ENCODE measurements around the gene NFKBIB. TPM values are rescaled to one million over a fixed set of nuclear protein-coding genes. Genes with fewer than 3 reads are reported as not detected.
A peak's percentile ranks its signal among the peaks of the same experiment; 100 is the strongest.
"Not testable (repeated sequence)": the region's sequence is repeated elsewhere in the genome, so short reads cannot be mapped to it uniquely, and the experiment has no call there.

The NFKBIB gene
- 26.0 and 30.6 TPM in 2 replicates for total RNA-seq (2014; rRNA removed; shearing (Covaris generic))

DNA sequence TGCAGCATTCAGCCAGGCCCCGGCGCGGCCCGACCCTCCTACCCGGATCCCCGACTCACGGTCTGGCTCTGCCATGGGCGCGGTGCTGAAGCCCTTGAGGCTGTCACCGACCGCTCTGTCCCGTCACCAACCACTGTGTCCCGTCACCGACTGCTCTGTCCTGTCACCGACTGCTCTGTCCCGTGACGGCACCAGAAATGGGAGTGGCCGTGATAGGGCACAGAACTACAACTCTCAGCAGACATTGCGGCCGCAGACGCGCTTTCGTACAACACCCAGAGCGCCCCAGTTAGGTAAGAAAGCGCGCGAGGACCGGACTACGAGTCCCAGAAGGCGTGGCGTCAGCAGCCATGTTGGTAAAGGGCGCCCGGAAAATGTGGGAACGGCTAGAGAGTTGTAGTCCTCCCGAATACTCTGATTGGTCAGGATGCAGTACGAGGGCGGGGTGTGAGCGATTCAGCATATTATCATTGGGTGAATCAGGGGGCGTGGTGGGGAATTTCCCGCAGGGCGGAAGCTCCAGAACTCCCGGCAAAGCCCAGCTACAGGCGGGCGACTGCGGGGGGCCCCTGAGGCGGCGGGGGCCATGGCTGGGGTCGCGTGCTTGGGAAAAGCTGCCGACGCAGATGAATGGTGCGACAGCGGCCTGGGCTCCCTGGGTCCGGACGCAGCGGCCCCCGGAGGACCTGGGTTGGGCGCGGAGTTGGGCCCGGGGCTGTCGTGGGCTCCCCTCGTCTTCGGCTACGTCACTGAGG is at the start of gene NFKBIB, which contains the start of gene SIRT2:
NFKBIB (plus strand) TSS at position 523 of the 755 bp plus-strand sequence; CDS start at position 587, 64 bp downstream.
SIRT2 (minus strand) TSS at position 172 of the 755 bp plus-strand sequence; CDS start at position 75, 97 bp downstream.
- peak; percentile 98 for DNase-seq
- Histone ChIP-seq H3K27me3 (ENCODE audit: control insufficient read depth, insufficient read depth, low read length) (peaks cover 13% of the 10 kb centered on the region), H3K36me3 (replicated peaks; ENCODE audit: control insufficient read depth, insufficient read depth, low read length) (peaks cover 2% of the 10 kb centered on the region), H3K4me3 (ENCODE audit: insufficient read depth, low read depth, low read length) (peak within 1 kb of the TSS; percentile 77)

- Histone ChIP-seq H3K36me3 (replicated peaks; ENCODE audit: control insufficient read depth, insufficient read depth, low read length) (peaks cover 24% of the 10 kb centered on the region), H3K27me3 (ENCODE audit: control insufficient read depth, insufficient read depth, low read length) (no peaks in the 10 kb centered on the region), H3K4me3 (ENCODE audit: insufficient read depth, low read depth, low read length) (peak overlapping the region; percentile 65)
- peak; percentile 93 for DNase-seq
Observed at GRCh38 chr19:38850436-38850975, 49.3 kb upstream of the NFKBIB start.

DNA sequence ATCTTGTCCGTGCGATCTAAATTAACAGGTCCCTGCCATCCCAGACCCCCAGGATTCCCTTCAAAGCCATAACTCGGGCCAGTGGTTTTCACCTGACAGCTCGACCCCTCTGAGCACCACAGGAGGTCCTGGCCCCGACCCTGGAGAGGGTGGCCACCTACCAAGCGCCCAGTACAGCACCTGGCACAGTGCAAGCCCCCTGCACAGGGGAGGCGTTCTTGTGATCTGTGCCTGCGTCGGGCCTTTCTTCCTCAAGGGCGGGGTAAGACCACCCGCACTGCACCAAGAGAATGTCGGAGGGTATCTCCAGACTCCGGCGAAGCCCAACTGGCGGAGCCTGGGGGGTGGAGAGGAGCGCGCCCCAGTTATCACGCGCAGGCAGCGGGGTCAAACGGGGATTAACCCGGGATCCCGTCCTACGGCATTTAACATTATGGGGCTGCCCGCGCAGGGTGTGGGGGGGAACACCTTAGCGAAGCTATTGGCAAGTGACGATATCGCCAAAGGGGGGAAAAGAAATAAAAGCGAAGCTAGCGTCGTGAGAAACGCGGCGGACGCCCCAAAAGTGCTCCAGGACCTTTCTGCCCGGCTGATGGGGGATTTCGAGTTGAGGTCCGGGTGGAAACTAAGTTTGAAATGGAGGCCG is 48.7 kb upstream of the NFKBIB start:
- Histone ChIP-seq H3K27me3 (ENCODE audit: control insufficient read depth, insufficient read depth, low read length) (no peaks in the 10 kb centered on the region), H3K4me3 (ENCODE audit: insufficient read depth, low read depth, low read length) (peak overlapping the region; percentile 65), H3K36me3 (replicated peaks; ENCODE audit: control insufficient read depth, insufficient read depth, low read length) (peaks cover 18% of the 10 kb centered on the region)
- peak; percentile 49 for DNase-seq

- peaks cover 13% of the 10 kb centered on the region for H3K36me3 ChIP-seq (replicated peaks; ENCODE audit: control insufficient read depth, insufficient read depth, low read length)
- H3K4me3 ChIP-seq (ENCODE audit: insufficient read depth, low read depth, low read length): peak overlapping the region; percentile 71
- H3K27me3 ChIP-seq (ENCODE audit: control insufficient read depth, insufficient read depth, low read length): no peaks in the 10 kb centered on the region
- DNase-seq: peak; percentile 95
Observed at GRCh38 chr19:38851622-38852230, 48.0 kb upstream of the NFKBIB start.

GRCh38 chr19:38852231-38853044 is 47.3 kb upstream of the NFKBIB start:
- H3K4me3 ChIP-seq (ENCODE audit: insufficient read depth, low read depth, low read length): peak overlapping the region; percentile 71
- no peaks in the 10 kb centered on the region for H3K27me3 ChIP-seq (ENCODE audit: control insufficient read depth, insufficient read depth, low read length)
- peak; percentile 37 for DNase-seq
- H3K36me3 ChIP-seq (replicated peaks; ENCODE audit: control insufficient read depth, insufficient read depth, low read length): peaks cover 6% of the 10 kb centered on the region

DNA sequence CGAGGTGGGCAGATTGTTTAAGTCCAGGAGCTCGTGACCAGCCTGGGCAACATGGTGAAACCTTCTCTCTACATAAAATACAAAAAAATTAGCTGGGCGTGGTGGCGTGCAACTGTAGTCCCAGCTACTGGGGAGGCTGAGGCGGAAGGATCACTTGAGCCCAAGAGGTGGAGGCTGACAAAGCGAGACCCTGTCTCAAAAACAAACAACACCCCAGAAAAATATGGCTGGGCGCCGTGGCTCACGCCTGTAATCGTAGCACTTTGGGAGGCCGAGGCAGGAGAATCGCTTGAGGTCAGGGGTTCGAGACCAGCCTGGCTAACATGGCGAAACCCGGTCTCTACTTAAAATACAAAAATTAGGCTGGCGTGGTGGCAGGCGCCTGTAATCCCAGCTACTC is 46.6 kb upstream of the NFKBIB start:
- no peak overlapping the region; the same call in 1 of the 2 replicates for H3K4me3 ChIP-seq (ENCODE audit: insufficient read depth, low read depth, low read length)
- peaks cover 2% of the 10 kb centered on the region for H3K36me3 ChIP-seq (replicated peaks; ENCODE audit: control insufficient read depth, insufficient read depth, low read length)
- DNase-seq: no peak
- no peaks in the 10 kb centered on the region for H3K27me3 ChIP-seq (ENCODE audit: control insufficient read depth, insufficient read depth, low read length)

- not testable (repeated sequence) for H3K36me3 ChIP-seq (replicated peaks; ENCODE audit: control insufficient read depth, insufficient read depth, low read length); H3K27me3 ChIP-seq (ENCODE audit: control insufficient read depth, insufficient read depth, low read length); H3K4me3 ChIP-seq (ENCODE audit: insufficient read depth, low read depth, low read length); DNase-seq
Observed at GRCh38 chr19:38854961-38855360, 44.8 kb upstream of the NFKBIB start.

DNA sequence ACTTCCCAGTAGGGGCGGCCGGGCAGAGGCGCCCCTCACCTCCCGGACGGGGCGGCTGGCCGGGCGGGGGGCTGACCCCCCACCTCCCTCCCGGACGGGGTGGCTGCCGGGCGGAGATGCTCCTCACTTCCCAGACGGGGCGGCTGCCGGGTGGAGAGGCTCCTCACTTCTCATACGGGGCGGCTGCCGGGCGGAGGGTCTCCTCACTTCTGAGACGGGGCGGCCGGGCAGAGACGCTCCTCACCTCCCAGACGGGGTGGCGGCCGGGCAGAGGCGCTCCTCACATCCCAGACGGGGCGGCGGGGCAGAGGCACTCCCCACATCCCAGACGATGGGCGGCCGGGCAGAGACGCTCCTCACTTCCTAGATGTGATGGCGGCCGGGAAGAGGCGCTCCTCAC is 44.0 kb upstream of the NFKBIB start:
- H3K36me3 ChIP-seq (replicated peaks; ENCODE audit: control insufficient read depth, insufficient read depth, low read length); H3K4me3 ChIP-seq (ENCODE audit: insufficient read depth, low read depth, low read length); DNase-seq; H3K27me3 ChIP-seq (ENCODE audit: control insufficient read depth, insufficient read depth, low read length): not testable (repeated sequence)

GRCh38 chr19:38856813-38857212 is 43.0 kb upstream of the NFKBIB start:
- Histone ChIP-seq H3K36me3 (replicated peaks; ENCODE audit: control insufficient read depth, insufficient read depth, low read length) (no peaks in the 10 kb centered on the region), H3K4me3 (ENCODE audit: insufficient read depth, low read depth, low read length) (no peak overlapping the region), H3K27me3 (ENCODE audit: control insufficient read depth, insufficient read depth, low read length) (no peaks in the 10 kb centered on the region)
- no peak for DNase-seq

- DNase-seq; H3K36me3 ChIP-seq (replicated peaks; ENCODE audit: control insufficient read depth, insufficient read depth, low read length); H3K4me3 ChIP-seq (ENCODE audit: insufficient read depth, low read depth, low read length); H3K27me3 ChIP-seq (ENCODE audit: control insufficient read depth, insufficient read depth, low read length): not testable (repeated sequence)
Observed at GRCh38 chr19:38859631-38860204, 40.1 kb upstream of the NFKBIB start.

- Histone ChIP-seq H3K27me3 (ENCODE audit: control insufficient read depth, insufficient read depth, low read length) (no peaks in the 10 kb centered on the region), H3K4me3 (ENCODE audit: insufficient read depth, low read depth, low read length) (no peak overlapping the region), H3K36me3 (replicated peaks; ENCODE audit: control insufficient read depth, insufficient read depth, low read length) (no peaks in the 10 kb centered on the region)
- DNase-seq: no peak
Observed at GRCh38 chr19:38861368-38861767, 38.4 kb upstream of the NFKBIB start.

GRCh38 chr19:38862321-38863059 is 37.3 kb upstream of the NFKBIB start:
- no peak for DNase-seq
- Histone ChIP-seq H3K27me3 (ENCODE audit: control insufficient read depth, insufficient read depth, low read length) (no peaks in the 10 kb centered on the region), H3K4me3 (ENCODE audit: insufficient read depth, low read depth, low read length) (no peak overlapping the region), H3K36me3 (replicated peaks; ENCODE audit: control insufficient read depth, insufficient read depth, low read length) (no peaks in the 10 kb centered on the region)

DNA sequence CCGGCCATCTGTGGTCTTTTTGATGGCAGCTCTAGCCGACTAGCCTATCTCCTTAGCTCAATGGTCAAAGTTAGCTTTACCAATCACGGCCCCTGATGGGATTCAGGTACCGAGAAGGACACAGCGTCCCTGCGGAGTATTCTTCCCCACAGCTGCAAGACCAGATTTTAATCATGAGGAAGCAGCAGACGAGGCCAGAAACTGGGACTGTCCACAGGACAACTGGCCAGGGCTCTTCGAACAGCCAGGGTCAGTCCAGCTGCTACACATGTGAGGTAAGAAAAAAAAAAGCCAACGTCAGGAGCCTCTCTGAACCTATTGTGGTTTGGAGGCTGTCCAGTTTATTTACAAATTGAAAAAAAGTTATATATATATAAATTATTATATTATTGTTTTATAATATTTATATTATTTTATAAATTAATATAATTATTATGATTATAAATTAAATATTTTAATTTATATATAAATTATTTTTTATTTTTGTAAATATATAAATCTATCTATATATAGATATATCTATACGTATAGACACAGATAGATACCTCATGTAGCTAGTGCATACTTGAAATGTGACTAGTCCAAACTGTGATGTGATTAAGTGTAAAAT is 32.5 kb upstream of the NFKBIB start:
- DNase-seq: no peak
- H3K36me3 ChIP-seq (replicated peaks; ENCODE audit: control insufficient read depth, insufficient read depth, low read length): no peaks in the 10 kb centered on the region
- H3K27me3 ChIP-seq (ENCODE audit: control insufficient read depth, insufficient read depth, low read length): peaks cover 3% of the 10 kb centered on the region; the same call in 1 of the 2 replicates
- H3K4me3 ChIP-seq (ENCODE audit: insufficient read depth, low read depth, low read length): no peak overlapping the region

Data from H7 (cell line).